ENCODE measurements around the gene MED1.

MED1 gene

DNA sequence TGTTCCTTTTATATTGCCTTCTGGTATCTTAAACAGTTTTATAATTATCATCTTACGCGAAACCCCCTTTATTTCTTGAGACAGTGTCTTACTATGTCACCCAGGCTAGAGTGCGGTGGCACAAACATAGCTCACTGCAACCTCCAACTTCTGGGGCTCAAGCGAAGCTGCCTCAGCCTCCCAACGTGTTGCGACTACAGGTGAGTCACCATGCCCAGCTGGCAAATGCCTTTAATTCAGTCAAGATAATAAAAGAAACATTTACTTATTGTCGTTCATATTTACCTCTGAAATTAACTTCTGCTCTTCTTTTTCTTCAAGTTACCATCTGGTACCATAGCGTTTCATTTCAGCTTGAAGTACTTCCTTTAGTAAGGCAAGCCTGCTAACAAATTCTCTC lies 93.6 kb downstream of the MED1 start:
- Histone ChIP-seq H3K4me3 (ENCODE audit: low read depth in 1 of 2, low read length in 2 of 2) (no peak overlapping the region), H3K27me3 (ENCODE audit: insufficient read depth, low read length, poor library complexity) (no peaks in the 10 kb centered on the region), H3K9me3 (ENCODE audit: insufficient read depth, low read length, severe bottlenecking) (no peaks in the 10 kb centered on the region), H3K4me2 (ENCODE audit: insufficient read depth, low read length) (no peak overlapping the region), H3K79me2 (ENCODE audit: insufficient read depth, low read length) (peaks cover 6% of the 10 kb centered on the region; the same call in 1 of the 2 replicates), H3K36me3 (ENCODE audit: insufficient read depth, low read length) (no peaks in the 10 kb centered on the region; the same call in 1 of the 2 replicates), H4K20me1 (ENCODE audit: insufficient read depth, low read length) (peaks cover 14% of the 10 kb centered on the region), H3K9ac (ENCODE audit: low read depth, low read length) (no peak overlapping the region), H3K4me1 (ENCODE audit: insufficient read depth, low read length) (no peaks in the 10 kb centered on the region), H2AFZ (ENCODE audit: low read depth, low read length) (no peak overlapping the region), H3K27ac (ENCODE audit: low read length) (no peak overlapping the region)
- TF ChIP-seq, protein P1, sequence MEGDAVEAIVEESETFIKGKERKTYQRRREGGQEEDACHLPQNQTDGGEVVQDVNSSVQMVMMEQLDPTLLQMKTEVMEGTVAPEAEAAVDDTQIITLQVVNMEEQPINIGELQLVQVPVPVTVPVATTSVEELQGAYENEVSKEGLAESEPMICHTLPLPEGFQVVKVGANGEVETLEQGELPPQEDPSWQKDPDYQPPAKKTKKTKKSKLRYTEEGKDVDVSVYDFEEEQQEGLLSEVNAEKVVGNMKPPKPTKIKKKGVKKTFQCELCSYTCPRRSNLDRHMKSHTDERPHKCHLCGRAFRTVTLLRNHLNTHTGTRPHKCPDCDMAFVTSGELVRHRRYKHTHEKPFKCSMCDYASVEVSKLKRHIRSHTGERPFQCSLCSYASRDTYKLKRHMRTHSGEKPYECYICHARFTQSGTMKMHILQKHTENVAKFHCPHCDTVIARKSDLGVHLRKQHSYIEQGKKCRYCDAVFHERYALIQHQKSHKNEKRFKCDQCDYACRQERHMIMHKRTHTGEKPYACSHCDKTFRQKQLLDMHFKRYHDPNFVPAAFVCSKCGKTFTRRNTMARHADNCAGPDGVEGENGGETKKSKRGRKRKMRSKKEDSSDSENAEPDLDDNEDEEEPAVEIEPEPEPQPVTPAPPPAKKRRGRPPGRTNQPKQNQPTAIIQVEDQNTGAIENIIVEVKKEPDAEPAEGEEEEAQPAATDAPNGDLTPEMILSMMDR (IDR thresholded peaks at IDR 0.05; ENCODE audit: borderline replicate concordance, extremely low read depth, low read length, poor library complexity, severe bottlenecking), result no peak
- TF ChIP-seq EZH2 (IDR thresholded peaks at IDR 0.05; ENCODE audit: borderline replicate concordance, low read depth, low read length, severe bottlenecking), result no peak
- DNase-seq (no peak), ATAC-seq (ENCODE audit: insufficient read depth, low read depth) (no peak)
